Stomach smooth muscle (tissue), 2 donors: ENCODE data around the gene TMEM168.
"Not testable (repeated sequence)": the region's sequence is repeated elsewhere in the genome, so short reads cannot be mapped to it uniquely, and the experiment has no call there.

Experiments used
- H3K27ac ChIP-seq: one replicate; pipeline ENCODE4 v1.7.0; 2013; ENCODE audit warnings: mild to moderate bottlenecking, low read length, inconsistent platforms
- H3K27me3 ChIP-seq, 2 donors: one replicate each; pipeline ENCODE4 v1.7.0; 2013; ENCODE audit warnings: low read length in 2 of 2; ENCODE audit not compliant: insufficient read depth in 2 of 2, control insufficient read depth in 1 of 2
- H3K36me3 ChIP-seq, 2 donors: one replicate each; pipeline ENCODE4 v1.7.0; 2013; ENCODE audit warnings: low read length in 2 of 2; ENCODE audit not compliant: control insufficient read depth in 2 of 2, insufficient read depth in 2 of 2
- H3K4me1 ChIP-seq: one replicate; pipeline ENCODE4 v1.7.0; 2013; ENCODE audit warnings: low read length; ENCODE audit not compliant: control insufficient read depth, insufficient read depth
- H3K4me3 ChIP-seq, 2 donors: one replicate each; pipeline ENCODE4 v1.7.0; 2013; ENCODE audit warnings: low read length in 2 of 2
- H3K9ac ChIP-seq, 2 donors: one replicate each; pipeline ENCODE4 v1.7.0; 2013; ENCODE audit warnings: low read length in 2 of 2, mild to moderate bottlenecking in 1 of 2
- H3K9me3 ChIP-seq, 2 donors: one replicate each; pipeline ENCODE4 v1.7.0; 2013; ENCODE audit warnings: low read length in 2 of 2; ENCODE audit not compliant: control insufficient read depth in 2 of 2
- donor health status: healthy.
- donor health status: Pancreatic carcinoma.

The TMEM168 gene

GRCh38 chr7:112789817-112790585 is at the start of gene TMEM168:
TSS of gene TMEM168 (minus strand) at chr7:112790393. CDS start at chr7:112784825, 5,568 bp downstream.
- Histone ChIP-seq H3K9me3 (no peaks in the 10 kb centered on the region), H3K9ac (peak within 1 kb of the TSS; percentile 91 to 98)

GRCh38 chr7:112835928-112836327 is 45.7 kb upstream of the TMEM168 start:
- H3K9me3 ChIP-seq, H3K27ac ChIP-seq, H3K4me3 ChIP-seq, H3K9ac ChIP-seq, H3K36me3 ChIP-seq, H3K4me1 ChIP-seq, H3K27me3 ChIP-seq: not testable (repeated sequence)

More at GRCh38 chr7:112789817-112790585, at the start of gene TMEM168:
- Histone ChIP-seq H3K36me3 (no peaks in the 10 kb centered on the region), H3K4me1 (peaks cover 11% of the 10 kb centered on the region), H3K4me3 (peak within 1 kb of the TSS; percentile 74 to 99), H3K27ac (peak within 1 kb of the TSS; percentile 74), H3K27me3 (no peaks in the 10 kb centered on the region)

GRCh38 chr7:112833082-112833481 is 42.9 kb upstream of the TMEM168 start:
- Histone ChIP-seq H3K9me3 (peaks cover 0 to 3% of the 10 kb centered on the region in 2 donors), H3K4me1 (no peaks in the 10 kb centered on the region), H3K27me3 (no peaks in the 10 kb centered on the region), H3K36me3 (peaks cover 0 to 9% of the 10 kb centered on the region in 2 donors), H3K4me3 (no peak overlapping the region), H3K9ac (no peak overlapping the region), H3K27ac (no peak overlapping the region)

GRCh38 chr7:112830769-112831168 is 40.6 kb upstream of the TMEM168 start:
- Histone ChIP-seq H3K9ac (no peak overlapping the region), H3K4me1 (no peaks in the 10 kb centered on the region), H3K27me3 (no peaks in the 10 kb centered on the region), H3K27ac (no peak overlapping the region), H3K36me3 (peaks cover 0 to 9% of the 10 kb centered on the region in 2 donors), H3K4me3 (no peak overlapping the region), H3K9me3 (peaks cover 0 to 3% of the 10 kb centered on the region in 2 donors)

- no peak overlapping the region for H3K27ac ChIP-seq
- H3K27me3 ChIP-seq: no peaks in the 10 kb centered on the region
These were observed 38.5 kb upstream of the TMEM168 start for GRCh38 chr7:112828696-112829095.

GRCh38 chr7:112821345-112821744 is 31.2 kb upstream of the TMEM168 start:
- Histone ChIP-seq H3K27ac (no peak overlapping the region), H3K9me3 (no peaks in the 10 kb centered on the region), H3K4me1 (no peaks in the 10 kb centered on the region), H3K36me3 (peaks cover 0 to 7% of the 10 kb centered on the region in 2 donors), H3K27me3 (no peaks in the 10 kb centered on the region), H3K9ac (no peak overlapping the region), H3K4me3 (no peak overlapping the region)

More at GRCh38 chr7:112828696-112829095, 38.5 kb upstream of the TMEM168 start:
- H3K9ac ChIP-seq: no peak overlapping the region
- peaks cover 0 to 3% of the 10 kb centered on the region in 2 donors for H3K9me3 ChIP-seq
- no peak overlapping the region for H3K4me3 ChIP-seq
- H3K4me1 ChIP-seq: no peaks in the 10 kb centered on the region
- peaks cover 0 to 9% of the 10 kb centered on the region in 2 donors for H3K36me3 ChIP-seq

GRCh38 chr7:112819536-112819935 is 29.3 kb upstream of the TMEM168 start:
- no peak overlapping the region for H3K9ac ChIP-seq
- H3K4me1 ChIP-seq: no peaks in the 10 kb centered on the region
- no peaks in the 10 kb centered on the region for H3K9me3 ChIP-seq
- no peak overlapping the region for H3K27ac ChIP-seq
- H3K27me3 ChIP-seq: no peaks in the 10 kb centered on the region
- no peak overlapping the region for H3K4me3 ChIP-seq
- peaks cover 0 to 7% of the 10 kb centered on the region in 2 donors for H3K36me3 ChIP-seq

- peaks cover 0 to 5% of the 10 kb centered on the region in 2 donors for H3K9me3 ChIP-seq
- no peaks in the 10 kb centered on the region for H3K27me3 ChIP-seq
- no peak overlapping the region for H3K27ac ChIP-seq
- H3K9ac ChIP-seq: no peak overlapping the region
- H3K36me3 ChIP-seq: no peaks in the 10 kb centered on the region
- no peak overlapping the region for H3K4me3 ChIP-seq
- H3K4me1 ChIP-seq: no peaks in the 10 kb centered on the region
These were observed 16.0 kb upstream of the TMEM168 start for GRCh38 chr7:112806156-112806555.

GRCh38 chr7:112802406-112802805 is 12.2 kb upstream of the TMEM168 start:
- no peak overlapping the region for H3K9ac ChIP-seq

GRCh38 chr7:112800486-112800885 is 10.3 kb upstream of the TMEM168 start:
- no peak overlapping the region for H3K27ac ChIP-seq
- no peak overlapping the region for H3K4me3 ChIP-seq
- H3K4me1 ChIP-seq: no peaks in the 10 kb centered on the region

More at GRCh38 chr7:112802406-112802805, 12.2 kb upstream of the TMEM168 start:
- Histone ChIP-seq H3K9me3 (no peaks in the 10 kb centered on the region), H3K4me3 (no peak overlapping the region), H3K36me3 (no peaks in the 10 kb centered on the region), H3K27ac (no peak overlapping the region), H3K4me1 (no peaks in the 10 kb centered on the region), H3K27me3 (no peaks in the 10 kb centered on the region)

GRCh38 chr7:112799448-112800120 is 9.4 kb upstream of the TMEM168 start:
- H3K4me1 ChIP-seq: no peaks in the 10 kb centered on the region
- H3K9me3 ChIP-seq: no peaks in the 10 kb centered on the region
- H3K4me3 ChIP-seq: no peak overlapping the region
- no peaks in the 10 kb centered on the region for H3K27me3 ChIP-seq
- no peak overlapping the region for H3K9ac ChIP-seq
- H3K36me3 ChIP-seq: no peaks in the 10 kb centered on the region
- no peak overlapping the region for H3K27ac ChIP-seq

More at GRCh38 chr7:112800486-112800885, 10.3 kb upstream of the TMEM168 start:
- Histone ChIP-seq H3K9ac (no peak overlapping the region), H3K27me3 (no peaks in the 10 kb centered on the region), H3K36me3 (no peaks in the 10 kb centered on the region), H3K9me3 (no peaks in the 10 kb centered on the region)
